Ramos (cell line): ENCODE data around the gene BOD1L1.

Source experiments
- in situ Hi-C: fragments of 300-500 bp; cut with MboI; formaldehyde crosslinking; loops from one replicate; pipeline ENCODE4 v1.14.3; 2022; ENCODE audit warnings: low sequenced_read_pairs; ENCODE audit not compliant: unreplicated experiment

The BOD1L1 gene

GRCh38 chr4:13627178-13627605, 333 bp downstream of the BOD1L1 start:
- in situ Hi-C loops, result no loop called here

GRCh38 chr4:13626492-13627177, 890 bp downstream of the BOD1L1 start:
- in situ Hi-C loops, result no loop called here

GRCh38 chr4:13618212-13618806, 9.2 kb downstream of the BOD1L1 start:
- in situ Hi-C loops, result no loop called here

GRCh38 chr4:13617801-13618200, 9.7 kb downstream of the BOD1L1 start:
- in situ Hi-C loops, result no loop called here

- in situ Hi-C loops, result no loop called here
Measured at GRCh38 chr4:13616597-13616996, 10.9 kb downstream of the BOD1L1 start.

- in situ Hi-C loops, result no loop called here
Measured at GRCh38 chr4:13615161-13615560, 12.4 kb downstream of the BOD1L1 start.

- in situ Hi-C loops, result no loop called here
Measured at GRCh38 chr4:13612569-13612968, 15.0 kb downstream of the BOD1L1 start.

GRCh38 chr4:13611283-13611842, 16.2 kb downstream of the BOD1L1 start:
- in situ Hi-C loops, result no loop called here

GRCh38 chr4:13605330-13605729, 22.2 kb downstream of the BOD1L1 start:
- in situ Hi-C loops, result no loop called here

- in situ Hi-C loops, result no loop called here
Measured at GRCh38 chr4:13601848-13602247, 25.7 kb downstream of the BOD1L1 start.

- in situ Hi-C loops, result no loop called here
Measured at GRCh38 chr4:13601048-13601447, 26.5 kb downstream of the BOD1L1 start.

- in situ Hi-C loops, result no loop called here
Measured at GRCh38 chr4:13599159-13599558, 28.4 kb downstream of the BOD1L1 start.

- in situ Hi-C loops, result no loop called here
Measured at GRCh38 chr4:13597604-13598003, 29.9 kb downstream of the BOD1L1 start.

- in situ Hi-C loops, result no loop called here
Measured at GRCh38 chr4:13597141-13597540, 30.4 kb downstream of the BOD1L1 start.

GRCh38 chr4:13592220-13592619, 35.3 kb downstream of the BOD1L1 start:
- in situ Hi-C loops, result no loop called here

GRCh38 chr4:13590766-13591165, 36.8 kb downstream of the BOD1L1 start:
- in situ Hi-C loops, result no loop called here

- in situ Hi-C loops, result no loop called here
Measured at GRCh38 chr4:13588954-13589353, 38.6 kb downstream of the BOD1L1 start.

GRCh38 chr4:13584481-13584880, 43.0 kb downstream of the BOD1L1 start:
- in situ Hi-C loops, result no loop called here

GRCh38 chr4:13580036-13580435, 47.5 kb downstream of the BOD1L1 start:
- in situ Hi-C loops, result no loop called here

- in situ Hi-C loops, result no loop called here
Measured at GRCh38 chr4:13577660-13578059, 49.9 kb downstream of the BOD1L1 start.

- in situ Hi-C loops, result no loop called here
Measured at GRCh38 chr4:13570916-13571315, 56.6 kb downstream of the BOD1L1 start.

- in situ Hi-C loops, result no loop called here
Measured at GRCh38 chr4:13567125-13567524, 60.4 kb downstream of the BOD1L1 start.
